B cell (primary cell): ENCODE data around the gene MAPKAP1. TPM values are rescaled to one million over a fixed set of nuclear protein-coding genes. Genes with fewer than 3 reads are reported as not detected.

Source experiments
- ATAC-seq: fragments of 200-7000 bp; cut with Tn5 transposase; one replicate; pipeline ENCODE4 v1.10.0; 2021; ENCODE audit warnings: low read depth, mild to moderate bottlenecking, moderate number of reproducible peaks, moderate library complexity
- CTCF ChIA-PET: fragments of 350-600 bp; sonication (Branson Sonifier 250); formaldehyde crosslinking; loops from one replicate; lab custom pipeline; 2021; ENCODE audit warnings: antibody characterized with exemption, inconsistent platforms; lab: Charles Lee
- POLR2A ChIA-PET: fragments of 350-600 bp; sonication (Branson Sonifier 250); formaldehyde crosslinking; loops from one replicate; lab custom pipeline; 2021; ENCODE audit warnings: antibody characterized with exemption; lab: Charles Lee
- DNase-seq: peaks from one replicate; pipeline ENCODE4 v3.0.0; 2013
- H2AFZ ChIP-seq: 2 replicates; pipeline ENCODE4 v1.6.1; 2012; ENCODE audit warnings: mild to moderate bottlenecking, low read depth, low read length; ENCODE audit not compliant: insufficient read depth, poor library complexity, severe bottlenecking
- H3K27ac ChIP-seq, 2 donors: 1 replicate in 1 of 2; 2 replicates in 1 of 2; pipeline ENCODE4 v1.5.1; 2012 to 2013; ENCODE audit warnings: low read length in 2 of 2, mild to moderate bottlenecking in 2 of 2, moderate library complexity in 1 of 2
- H3K27me3 ChIP-seq, 4 experiments: fragments of 200-600 bp in 1 of 4; sonication (generic) in 1 of 4; replicated peaks in 1 of 4; 1 replicate in 2 of 4; 2 replicates in 2 of 4; pipeline versions ENCODE4 v1.6.1 to v1.7.0; 2013 to 2016; ENCODE audit warnings: low read length in 3 of 4, mild to moderate bottlenecking in 2 of 4, mixed read lengths in 1 of 4, moderate library complexity in 1 of 4; ENCODE audit not compliant: insufficient read depth in 4 of 4, control insufficient read depth in 3 of 4; ENCODE audit errors: control extremely low read depth in 1 of 4
- H3K36me3 ChIP-seq, 2 experiments: replicated peaks in 1 of 2; 1 replicate in 1 of 2; 2 replicates in 1 of 2; pipeline versions ENCODE4 v1.6.1 to v1.7.1; 2013; ENCODE audit warnings: low read length in 1 of 2; ENCODE audit not compliant: insufficient read depth in 2 of 2, control insufficient read depth in 1 of 2; ENCODE audit errors: control extremely low read depth in 1 of 2, extremely low read depth in 1 of 2
- H3K4me1 ChIP-seq, 2 donors: fragments of 200-600 bp in 1 of 2; sonication (generic) in 1 of 2; 1 replicate in 1 of 2; 2 replicates in 1 of 2; pipeline versions ENCODE4 v1.5.1 to v1.6.1; 2013 to 2017; ENCODE audit warnings: low read length in 2 of 2; ENCODE audit not compliant: control insufficient read depth in 2 of 2, insufficient read depth in 2 of 2
- H3K4me2 ChIP-seq: replicated peaks from 2 replicates; pipeline ENCODE3; 2012; ENCODE audit warnings: mild to moderate bottlenecking, low read depth, low read length; ENCODE audit not compliant: poor library complexity, severe bottlenecking
- H3K4me3 ChIP-seq, 5 experiments: fragments of 200-600 bp in 1 of 5; sonication (generic) in 1 of 5; 1 replicate in 3 of 5; 2 replicates in 2 of 5; pipeline versions ENCODE4 v1.5.1 to v1.7.0; 2011 to 2016; ENCODE audit warnings: low read length in 4 of 5, mild to moderate bottlenecking in 4 of 5, low read depth in 2 of 5, control low read depth in 1 of 5, moderate library complexity in 1 of 5; ENCODE audit not compliant: insufficient read depth in 1 of 5; ENCODE audit errors: control extremely low read depth in 1 of 5, extremely low read depth in 1 of 5
- H3K79me2 ChIP-seq: fragments of 200-600 bp; sonication (generic); one replicate; pipeline ENCODE4 v1.6.0; 2016; ENCODE audit warnings: low read length; ENCODE audit not compliant: control insufficient read depth, insufficient read depth
- H3K9ac ChIP-seq: fragments of 200-600 bp; sonication (generic); 2 replicates; pipeline ENCODE4 v1.6.1; 2017; ENCODE audit warnings: mild to moderate bottlenecking, low read length, moderate library complexity
- H3K9me3 ChIP-seq, 3 donors: one replicate each; pipeline versions ENCODE4 v1.6.1 to v1.7.1; 2013; ENCODE audit warnings: low read length in 2 of 3; ENCODE audit not compliant: control insufficient read depth in 2 of 3, insufficient read depth in 1 of 3; ENCODE audit errors: control extremely low read depth in 1 of 3
- H4K20me1 ChIP-seq: 2 replicates; pipeline ENCODE4 v1.6.0; 2012; ENCODE audit warnings: mild to moderate bottlenecking, low read length; ENCODE audit not compliant: insufficient read depth, control insufficient read depth, poor library complexity, severe bottlenecking
- H3K27ac Mint-ChIP-seq: one replicate; pipeline ENCODE4 v1.8.0; 2021; ENCODE audit warnings: mixed read lengths
- H3K27me3 Mint-ChIP-seq: one replicate; pipeline ENCODE4 v1.8.0; 2021; ENCODE audit warnings: mixed read lengths
- H3K4me1 Mint-ChIP-seq: one replicate; pipeline ENCODE4 v1.8.0; 2021; ENCODE audit warnings: mixed read lengths
- H3K4me3 Mint-ChIP-seq: one replicate; pipeline ENCODE4 v1.8.0; 2021; ENCODE audit warnings: mixed read lengths
- H3K9me3 Mint-ChIP-seq: one replicate; pipeline ENCODE4 v1.8.0; 2022; ENCODE audit warnings: mixed read lengths; ENCODE audit not compliant: insufficient read depth
- EZH2 ChIP-seq: IDR thresholded peaks from 2 replicates; pipeline ENCODE4 v1.6.1; 2012; ENCODE audit warnings: borderline replicate concordance, low read depth, mild to moderate bottlenecking, moderate library complexity, low read length; ENCODE audit not compliant: insufficient read depth, poor library complexity, severe bottlenecking
- WGBS: methylation state at CpG from one replicate; pipeline ENCODE4 v1.1.5; 2013; ENCODE audit warnings: missing lambda C conversion rate; ENCODE audit not compliant: insufficient coverage; 5-methylcytosine and 5-hydroxymethylcytosine counted together
- intact Hi-C: fragments of 100-400 bp; cut with micrococcal nuclease; formaldehyde crosslinking; loops from one replicate; pipeline ENCODE4 v1.10.0; 2022
- polyA plus RNA-seq: library from polyadenylated mRNA; depleted of rRNA; stranded (reverse); fragments of >200 nt; gene quantifications from 2 replicates; pipeline ENCODE4 v1.2.3, GENCODE V29; 2012
- total RNA-seq, 2 donors: library from RNA; stranded (reverse); fragments of 120-200 nt in 1 of 2; gene quantifications; 1 replicate in 1 of 2; 2 replicates in 1 of 2; pipeline versions ENCODE4 v1.2.3 to v1.2.4, GENCODE V29; 2013 to 2022
- TF ChIP-seq, protein P1 (sequence below): fragments of 200-600 bp; IDR thresholded peaks from one replicate; pipeline ENCODE4 v1.8.0; 2022; ENCODE audit warnings: antibody characterized with exemption, mild to moderate bottlenecking

Gene MAPKAP1
- total and polyA plus RNA-seq, 2 donors (not counting 1 experiment from before 2014, with no cell fraction given) = 51.6 to 62.4 TPM

DNA sequence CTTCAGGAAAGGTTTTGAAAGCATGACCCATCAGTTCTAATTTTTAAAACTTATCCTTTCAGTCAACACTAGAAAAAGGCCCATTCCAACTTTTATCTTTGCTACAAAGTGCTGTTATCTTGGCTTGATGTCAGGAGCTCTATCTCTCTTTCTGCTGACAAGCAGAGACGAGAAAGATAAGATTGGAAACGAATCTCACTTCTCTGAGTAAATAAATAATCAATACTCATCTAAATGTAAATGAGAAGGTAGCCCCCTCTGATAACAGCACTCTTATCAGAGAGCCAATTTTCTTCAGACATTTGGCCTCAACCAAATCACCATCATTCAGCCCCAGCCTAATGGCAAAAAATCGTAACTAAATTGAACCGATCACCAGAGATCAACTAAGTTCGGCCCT, 191.7 kb downstream of the MAPKAP1 start:
- H3K27me3 ChIP-seq = no peaks in the 10 kb centered on the region
- H3K4me2 ChIP-seq = no peak overlapping the region
- peaks cover 8% of the 10 kb centered on the region for H3K4me1 Mint-ChIP-seq
- DNase-seq (no peak), ATAC-seq (no peak)
- H3K4me3 Mint-ChIP-seq = no peak overlapping the region
- no peak overlapping the region for H2AFZ ChIP-seq
- H3K27me3 Mint-ChIP-seq = no peaks in the 10 kb centered on the region
- H3K9me3 Mint-ChIP-seq = no peaks in the 10 kb centered on the region
- CTCF ChIA-PET = interaction anchor here (1.1 kb wide), 1 partner anchor 10 kb away, joined by 4 read pairs; no protein-coding TSS in a partner anchor
- intact Hi-C loops = no loop called here
- H3K4me3 ChIP-seq = no peak overlapping the region
- H3K27ac Mint-ChIP-seq = no peak overlapping the region
- H3K4me1 ChIP-seq = no peaks in the 10 kb centered on the region
- H3K9ac ChIP-seq = no peak overlapping the region
- POLR2A ChIA-PET = no interaction called here
- WGBS = 100% methylated on average over 3 of the region's 5 CpGs
- H4K20me1 ChIP-seq = peaks cover 4% of the 10 kb centered on the region
- no peaks in the 10 kb centered on the region for H3K9me3 ChIP-seq
- no peak for TF ChIP-seq EZH2
- TF ChIP-seq, protein P1, sequence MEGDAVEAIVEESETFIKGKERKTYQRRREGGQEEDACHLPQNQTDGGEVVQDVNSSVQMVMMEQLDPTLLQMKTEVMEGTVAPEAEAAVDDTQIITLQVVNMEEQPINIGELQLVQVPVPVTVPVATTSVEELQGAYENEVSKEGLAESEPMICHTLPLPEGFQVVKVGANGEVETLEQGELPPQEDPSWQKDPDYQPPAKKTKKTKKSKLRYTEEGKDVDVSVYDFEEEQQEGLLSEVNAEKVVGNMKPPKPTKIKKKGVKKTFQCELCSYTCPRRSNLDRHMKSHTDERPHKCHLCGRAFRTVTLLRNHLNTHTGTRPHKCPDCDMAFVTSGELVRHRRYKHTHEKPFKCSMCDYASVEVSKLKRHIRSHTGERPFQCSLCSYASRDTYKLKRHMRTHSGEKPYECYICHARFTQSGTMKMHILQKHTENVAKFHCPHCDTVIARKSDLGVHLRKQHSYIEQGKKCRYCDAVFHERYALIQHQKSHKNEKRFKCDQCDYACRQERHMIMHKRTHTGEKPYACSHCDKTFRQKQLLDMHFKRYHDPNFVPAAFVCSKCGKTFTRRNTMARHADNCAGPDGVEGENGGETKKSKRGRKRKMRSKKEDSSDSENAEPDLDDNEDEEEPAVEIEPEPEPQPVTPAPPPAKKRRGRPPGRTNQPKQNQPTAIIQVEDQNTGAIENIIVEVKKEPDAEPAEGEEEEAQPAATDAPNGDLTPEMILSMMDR = no peak
- H3K79me2 ChIP-seq = peaks cover 11% of the 10 kb centered on the region
- H3K36me3 ChIP-seq = peaks cover 0 to 4% of the 10 kb centered on the region in 2 experiments
- H3K27ac ChIP-seq = no peak overlapping the region

DNA sequence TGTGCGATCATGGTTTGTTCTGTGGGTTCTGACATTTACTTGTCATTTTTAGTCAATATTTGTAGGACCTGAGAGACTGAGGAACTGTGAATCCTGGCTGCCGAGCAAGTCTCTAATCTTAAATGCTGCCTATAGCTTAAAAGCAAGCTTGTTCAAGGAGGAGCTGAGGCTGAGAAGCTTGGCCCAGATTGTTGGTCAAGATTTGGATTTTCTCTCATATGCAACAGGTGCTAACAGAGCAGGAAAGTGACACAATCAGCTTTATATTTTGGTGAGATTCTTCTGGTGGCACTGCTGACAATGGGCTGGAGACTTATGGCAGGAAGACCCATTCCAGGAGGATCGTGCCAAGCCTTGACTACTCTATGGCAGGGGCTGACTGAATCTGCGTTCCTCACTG, 192.5 kb downstream of the MAPKAP1 start:
- ChIA-PET CTCF (interaction anchor here (1.0 to 1.1 kb wide), 2 partner anchors 11 to 106 kb away, joined by 3 to 4 read pairs; no protein-coding TSS in a partner anchor), POLR2A (no interaction called here)
- DNase-seq (no peak), ATAC-seq (no peak)
- Histone ChIP-seq H3K27ac (no peak overlapping the region), H3K4me3 (no peak overlapping the region), H3K36me3 (no peaks in the 10 kb centered on the region), H3K9ac (no peak overlapping the region), H3K27me3 (no peaks in the 10 kb centered on the region), H3K4me2 (no peak overlapping the region), H3K4me1 (no peaks in the 10 kb centered on the region), H4K20me1 (peaks cover 4% of the 10 kb centered on the region), H2AFZ (no peak overlapping the region), H3K9me3 (no peaks in the 10 kb centered on the region), H3K79me2 (peaks cover 6% of the 10 kb centered on the region)
- no peak overlapping the region for H3K4me3 Mint-ChIP-seq
- H3K4me1 Mint-ChIP-seq = peaks cover 7% of the 10 kb centered on the region
- no peak for TF ChIP-seq EZH2
- TF ChIP-seq, protein P1 = no peak
- no peaks in the 10 kb centered on the region for H3K27me3 Mint-ChIP-seq
- 100% methylated on average over 4 of the region's 4 CpGs for WGBS
- no peaks in the 10 kb centered on the region for H3K9me3 Mint-ChIP-seq
- intact Hi-C loops = no loop called here
- H3K27ac Mint-ChIP-seq = no peak overlapping the region
